CD4-positive, CD25-positive, alpha-beta regulatory T cell (primary cell): Measurements from ENCODE around the gene MKKS. TPM values are rescaled to one million over a fixed set of nuclear protein-coding genes. Genes with fewer than 3 reads are reported as not detected.

Source experiments
- ATAC-seq, 2 donors: fragments of 150-1000 bp; cut with Tn5 transposase; one replicate each; pipeline ENCODE4 v1.10.0; 2021; ENCODE audit warnings: low read depth in 2 of 2, moderate number of reproducible peaks in 2 of 2, moderate library complexity in 1 of 2
- DNase-seq, 3 donors: peaks; one replicate each; pipeline versions ENCODE4 v3.0.0 to v3.0.0-alpha.2; 2012 to 2022; ENCODE audit warnings: mixed read lengths in 1 of 3
- H3K27ac ChIP-seq: one replicate; pipeline ENCODE4 v1.7.0; 2013; ENCODE audit warnings: mild to moderate bottlenecking, low read length; ENCODE audit not compliant: insufficient read depth, poor library complexity, severe bottlenecking
- H3K27me3 ChIP-seq: one replicate; pipeline ENCODE4 v1.7.0; 2013; ENCODE audit warnings: low read length; ENCODE audit not compliant: control insufficient read depth, insufficient read depth
- H3K36me3 ChIP-seq: one replicate; pipeline ENCODE4 v1.7.0; 2013; ENCODE audit warnings: mild to moderate bottlenecking, low read length, moderate library complexity; ENCODE audit not compliant: control insufficient read depth, insufficient read depth
- H3K4me1 ChIP-seq: 2 replicates; pipeline ENCODE4 v1.7.0; 2013; ENCODE audit warnings: mild to moderate bottlenecking, low read length; ENCODE audit not compliant: insufficient read depth, control insufficient read depth, poor library complexity, severe bottlenecking
- H3K4me3 ChIP-seq: one replicate; pipeline ENCODE4 v1.7.0; 2013; ENCODE audit warnings: low read depth, mild to moderate bottlenecking, low read length, moderate library complexity
- H3K9me3 ChIP-seq, 2 experiments: 1 replicate in 1 of 2; 2 replicates in 1 of 2; pipeline ENCODE4 v1.7.0; 2013; ENCODE audit warnings: low read length in 2 of 2, mild to moderate bottlenecking in 1 of 2, moderate library complexity in 1 of 2; ENCODE audit not compliant: control insufficient read depth in 2 of 2
- H3K27ac Mint-ChIP-seq, 3 donors: one replicate each; pipeline ENCODE4 v1.8.0; 2020 to 2022; ENCODE audit warnings: mild to moderate bottlenecking in 3 of 3, mixed read lengths in 3 of 3, moderate library complexity in 2 of 3
- H3K27me3 Mint-ChIP-seq: one replicate; pipeline ENCODE4 v1.8.0; 2022; ENCODE audit warnings: mild to moderate bottlenecking, mixed read lengths
- H3K36me3 Mint-ChIP-seq: one replicate; pipeline ENCODE4 v1.8.0; 2020; ENCODE audit warnings: mixed read lengths
- H3K4me1 Mint-ChIP-seq, 4 donors: one replicate each; pipeline ENCODE4 v1.8.0; 2020 to 2022; ENCODE audit warnings: mixed read lengths in 4 of 4, mild to moderate bottlenecking in 1 of 4
- H3K4me3 Mint-ChIP-seq, 4 donors: one replicate each; pipeline ENCODE4 v1.8.0; 2020 to 2022; ENCODE audit warnings: mild to moderate bottlenecking in 4 of 4, mixed read lengths in 4 of 4, moderate library complexity in 3 of 4
- H3K9me3 Mint-ChIP-seq, 7 donors: one replicate each; pipeline ENCODE4 v1.8.0; 2020 to 2022; ENCODE audit warnings: mixed read lengths in 7 of 7, mild to moderate bottlenecking in 3 of 7, moderate library complexity in 2 of 7
- polyA plus RNA-seq, 4 donors: library from polyadenylated mRNA; unstranded; fragments of 300-500 nt; fragmentation: Illumina TruSeq; gene quantifications; one replicate each; pipeline ENCODE4 v1.2.3, GENCODE V29; 2021
- total RNA-seq: library from RNA; stranded (reverse); gene quantifications from one replicate; pipeline ENCODE4 v1.2.3, GENCODE V29; 2022

The MKKS gene
- total and polyA plus RNA-seq, 5 donors from 2014 or later: 5.0 to 37.2 (median 31.1) TPM

DNA sequence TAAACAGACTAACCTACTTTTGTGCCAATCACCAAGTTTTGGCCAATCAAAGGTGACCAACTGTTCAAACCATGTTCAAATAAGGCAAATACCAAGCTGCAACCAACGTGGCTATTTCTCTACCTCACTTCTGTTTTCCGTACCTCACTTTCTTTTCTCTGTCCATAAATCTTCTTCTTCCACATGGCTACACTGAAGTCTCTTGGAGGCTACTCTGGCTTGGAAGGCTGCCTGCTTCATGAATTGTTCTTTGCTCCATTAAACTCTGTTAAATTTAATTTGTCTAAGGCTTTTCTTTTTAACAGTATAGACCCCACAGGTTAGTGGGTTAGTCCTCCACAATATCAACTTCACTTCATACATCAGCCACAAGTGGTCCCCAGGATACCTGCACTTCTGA, 58.8 kb downstream of the MKKS start:
- DNase-seq: no peak
- Mint-ChIP-seq H3K36me3 (no peaks in the 10 kb centered on the region), H3K4me1 (peaks cover 0 to 4% (median 0%) of the 10 kb centered on the region in 4 donors), H3K27ac (no peak overlapping the region), H3K27me3 (peaks cover 10% of the 10 kb centered on the region), H3K9me3 (peaks cover 0 to 10% (median 3%) of the 10 kb centered on the region in 7 donors), H3K4me3 (no peak overlapping the region)
- Histone ChIP-seq H3K27ac (no peak overlapping the region), H3K36me3 (no peaks in the 10 kb centered on the region), H3K4me1 (no peaks in the 10 kb centered on the region), H3K27me3 (peaks cover 2% of the 10 kb centered on the region), H3K9me3 (no peaks in the 10 kb centered on the region), H3K4me3 (no peak overlapping the region)
- no peak for ATAC-seq

DNA sequence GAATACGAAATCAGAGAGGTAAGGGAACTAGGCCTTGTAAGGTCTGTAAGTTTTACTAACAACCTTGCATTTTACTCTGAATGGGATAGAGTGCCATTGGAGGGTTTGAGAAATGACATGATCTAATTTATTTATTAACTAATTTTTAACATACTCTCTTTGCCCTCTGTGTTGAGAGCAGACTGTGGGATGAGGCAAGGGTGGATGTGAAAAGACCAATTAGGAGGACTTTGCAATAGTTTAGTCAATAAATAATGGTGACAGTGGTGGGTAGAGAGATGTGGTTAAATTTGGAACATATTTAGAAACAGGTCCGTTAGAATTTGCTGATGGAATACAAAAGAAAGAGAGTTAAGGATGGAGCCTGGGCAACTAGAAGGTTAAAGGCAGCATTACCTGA, 60.0 kb downstream of the MKKS start:
- peaks cover 0 to 10% (median 3%) of the 10 kb centered on the region in 7 donors for H3K9me3 Mint-ChIP-seq
- no peak overlapping the region for H3K4me3 Mint-ChIP-seq
- H3K4me1 Mint-ChIP-seq: peaks cover 0 to 4% (median 0%) of the 10 kb centered on the region in 4 donors
- H3K9me3 ChIP-seq: no peaks in the 10 kb centered on the region
- no peak overlapping the region for H3K27ac Mint-ChIP-seq
- DNase-seq (no peak), ATAC-seq (no peak)
- no peak overlapping the region for H3K27ac ChIP-seq
- no peaks in the 10 kb centered on the region for H3K36me3 ChIP-seq
- peaks cover 14% of the 10 kb centered on the region for H3K27me3 Mint-ChIP-seq
- H3K4me3 ChIP-seq: no peak overlapping the region
- no peaks in the 10 kb centered on the region for H3K36me3 Mint-ChIP-seq
- no peaks in the 10 kb centered on the region for H3K4me1 ChIP-seq
- H3K27me3 ChIP-seq: peaks cover 2% of the 10 kb centered on the region

DNA sequence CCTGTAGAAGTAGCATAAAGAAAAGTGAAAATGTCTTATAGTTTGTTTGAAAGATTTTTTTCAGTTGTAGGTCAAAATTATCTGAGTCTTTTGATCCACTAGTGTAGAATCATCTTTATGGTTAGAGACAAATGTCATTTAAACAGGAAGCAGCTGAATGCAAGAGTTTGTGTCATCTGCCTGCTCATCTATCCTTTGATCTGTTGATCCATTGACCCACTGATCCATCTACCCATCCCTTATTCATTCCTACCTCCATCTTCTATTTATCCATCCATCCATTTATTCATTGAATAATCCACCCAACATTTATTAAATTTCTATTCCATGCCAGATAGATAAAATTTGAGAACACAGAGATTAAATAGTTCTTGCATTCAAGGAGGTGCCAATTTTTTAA, 62.6 kb downstream of the MKKS start:
- ATAC-seq (no peak), DNase-seq (no peak)
- Histone ChIP-seq H3K9me3 (no peaks in the 10 kb centered on the region), H3K4me1 (no peaks in the 10 kb centered on the region), H3K36me3 (no peaks in the 10 kb centered on the region), H3K4me3 (no peak overlapping the region), H3K27ac (no peak overlapping the region), H3K27me3 (peaks cover 2% of the 10 kb centered on the region)
- Mint-ChIP-seq H3K27me3 (peaks cover 22% of the 10 kb centered on the region), H3K4me1 (peaks cover 0 to 4% (median 0%) of the 10 kb centered on the region in 4 donors), H3K9me3 (peaks cover 0 to 7% (median 3%) of the 10 kb centered on the region in 7 donors), H3K27ac (no peak overlapping the region), H3K36me3 (no peaks in the 10 kb centered on the region), H3K4me3 (no peak overlapping the region)

DNA sequence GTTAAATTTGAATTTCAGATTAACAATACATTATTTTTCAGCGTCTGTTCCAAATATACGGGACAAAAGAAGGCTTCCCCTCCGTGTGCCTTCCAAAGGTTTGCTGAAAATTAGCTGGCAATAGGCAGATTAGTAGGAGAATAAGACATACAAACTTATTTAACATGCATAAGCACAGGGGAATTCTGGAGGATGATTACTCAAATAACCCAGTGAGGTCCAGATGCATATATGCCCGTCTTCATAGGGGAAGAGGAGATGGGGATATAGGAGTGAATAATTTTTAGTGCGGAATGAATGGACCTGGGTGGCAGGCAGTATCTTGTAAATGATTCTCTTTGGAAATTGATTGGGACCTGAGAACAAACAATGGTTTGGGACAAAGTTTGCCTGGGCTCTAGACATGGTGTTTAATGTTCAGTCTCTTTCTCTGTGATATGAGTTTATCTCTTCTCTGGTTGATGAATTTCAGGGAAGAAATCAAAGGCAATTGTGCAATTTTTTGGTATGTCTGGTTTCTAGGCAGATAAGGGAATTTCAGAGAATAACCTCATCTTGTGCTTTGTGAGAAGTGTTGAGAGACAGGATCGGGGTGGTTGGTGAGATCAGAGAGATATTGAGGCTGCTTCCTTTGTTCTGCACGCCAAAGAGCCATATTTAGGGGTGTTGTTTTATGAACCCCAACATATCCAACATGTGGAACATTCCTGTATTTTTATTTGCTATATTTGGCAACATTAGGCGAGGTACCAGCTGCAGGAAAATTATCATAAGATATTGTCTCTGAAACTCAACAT, 63.7 kb downstream of the MKKS start:
- Histone ChIP-seq H3K4me3 (no peak overlapping the region), H3K27me3 (peaks cover 2% of the 10 kb centered on the region), H3K27ac (no peak overlapping the region), H3K4me1 (no peaks in the 10 kb centered on the region), H3K9me3 (no peaks in the 10 kb centered on the region), H3K36me3 (no peaks in the 10 kb centered on the region)
- Mint-ChIP-seq H3K27me3 (peaks cover 16% of the 10 kb centered on the region), H3K4me1 (peaks cover 0 to 4% (median 0%) of the 10 kb centered on the region in 4 donors), H3K36me3 (no peaks in the 10 kb centered on the region), H3K27ac (no peak overlapping the region), H3K9me3 (peaks cover 0 to 4% (median 2%) of the 10 kb centered on the region in 7 donors), H3K4me3 (no peak overlapping the region)
- no peak for ATAC-seq
- no peak for DNase-seq

DNA sequence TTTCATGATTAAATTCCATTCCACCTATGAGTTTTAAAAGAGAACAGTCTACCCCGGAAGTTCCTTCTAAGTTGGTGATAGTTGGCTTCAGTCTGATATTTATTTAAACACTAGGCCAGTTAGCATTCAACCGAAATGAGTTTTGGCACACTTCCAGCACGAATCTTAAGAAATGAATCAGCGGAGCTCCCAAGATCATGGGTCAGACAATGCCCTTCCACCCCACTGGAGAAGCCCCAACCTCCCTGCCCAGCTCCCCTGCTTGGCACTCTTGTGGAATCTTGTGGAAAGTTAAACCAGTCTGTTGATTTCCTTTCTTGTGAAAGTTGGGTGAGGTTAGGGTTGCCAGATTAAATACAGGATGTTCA, 64.3 kb downstream of the MKKS start:
- no peak overlapping the region for H3K27ac Mint-ChIP-seq
- peaks cover 0 to 4% (median 2%) of the 10 kb centered on the region in 7 donors for H3K9me3 Mint-ChIP-seq
- no peak overlapping the region for H3K4me3 ChIP-seq
- peaks cover 0 to 4% (median 0%) of the 10 kb centered on the region in 4 donors for H3K4me1 Mint-ChIP-seq
- no peaks in the 10 kb centered on the region for H3K36me3 ChIP-seq
- H3K27me3 ChIP-seq: peaks cover 2% of the 10 kb centered on the region
- no peak for ATAC-seq
- H3K27ac ChIP-seq: no peak overlapping the region
- H3K4me3 Mint-ChIP-seq: no peak overlapping the region
- no peaks in the 10 kb centered on the region for H3K36me3 Mint-ChIP-seq
- peaks cover 16% of the 10 kb centered on the region for H3K27me3 Mint-ChIP-seq
- no peak for DNase-seq
- no peaks in the 10 kb centered on the region for H3K4me1 ChIP-seq
- no peaks in the 10 kb centered on the region for H3K9me3 ChIP-seq

DNA sequence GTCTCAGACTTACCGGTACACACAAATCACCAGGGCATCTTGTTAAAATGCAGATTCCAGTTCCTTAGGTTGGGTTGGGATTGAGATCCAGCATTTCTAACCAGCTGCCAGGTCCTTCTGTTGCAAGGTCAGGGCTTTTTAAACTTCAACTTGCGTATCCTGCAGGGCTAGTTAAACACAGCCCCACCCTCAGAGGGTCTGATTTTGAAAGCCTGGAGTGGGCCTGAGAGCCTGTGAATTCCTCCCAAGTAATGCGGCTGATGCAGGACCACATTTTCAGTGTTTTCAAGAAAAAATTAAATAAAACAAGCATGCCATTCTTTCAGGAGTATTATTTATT, 65.3 kb downstream of the MKKS start:
- no peak for ATAC-seq
- H3K27ac ChIP-seq: no peak overlapping the region
- peaks cover 2% of the 10 kb centered on the region for H3K27me3 ChIP-seq
- H3K36me3 ChIP-seq: no peaks in the 10 kb centered on the region
- Mint-ChIP-seq H3K27ac (no peak overlapping the region), H3K9me3 (peaks cover 0 to 3% (median 0%) of the 10 kb centered on the region in 7 donors), H3K27me3 (peaks cover 16% of the 10 kb centered on the region), H3K4me3 (no peak overlapping the region), H3K4me1 (peaks cover 0 to 4% (median 0%) of the 10 kb centered on the region in 4 donors), H3K36me3 (no peaks in the 10 kb centered on the region)
- H3K9me3 ChIP-seq: no peaks in the 10 kb centered on the region
- H3K4me1 ChIP-seq: no peaks in the 10 kb centered on the region
- no peak for DNase-seq
- H3K4me3 ChIP-seq: no peak overlapping the region

DNA sequence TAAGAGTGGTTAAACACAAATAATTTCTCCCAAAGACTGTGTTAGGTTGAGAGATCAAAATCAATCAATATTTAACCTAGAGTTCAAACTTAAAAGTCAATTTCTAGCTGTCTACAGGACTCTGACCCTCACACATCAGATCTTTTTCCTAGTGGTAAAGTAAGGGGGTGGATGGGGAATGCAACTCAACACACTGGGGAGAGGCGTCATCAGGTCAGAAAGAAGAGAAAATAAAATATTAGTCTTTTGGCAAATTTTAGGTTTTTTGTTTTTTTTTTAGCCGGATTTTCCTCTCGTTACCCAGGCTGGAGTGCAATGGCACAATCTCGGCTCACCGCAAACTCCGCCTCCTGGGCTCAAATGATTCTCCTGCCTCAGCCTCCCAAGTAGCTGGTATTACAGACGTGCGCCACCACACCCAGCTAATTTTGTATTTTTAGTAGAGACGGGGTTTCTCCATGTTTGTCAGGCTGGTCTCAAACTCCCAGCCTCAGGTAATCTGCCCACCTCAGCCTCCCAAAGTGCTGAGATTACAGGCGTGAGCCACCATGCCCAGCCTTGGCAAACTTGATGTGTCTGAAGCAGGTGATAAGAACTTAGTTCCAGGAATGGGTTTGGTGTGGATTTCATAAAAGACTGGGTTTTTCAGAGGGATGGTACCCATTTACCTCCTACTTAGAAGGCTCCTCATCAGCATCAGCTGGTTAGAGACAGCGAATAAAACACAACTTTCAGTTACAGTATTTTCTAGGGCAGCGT, 65.9 kb downstream of the MKKS start:
- no peak for DNase-seq
- no peak for ATAC-seq
- H3K4me3 Mint-ChIP-seq: no peak overlapping the region

DNA sequence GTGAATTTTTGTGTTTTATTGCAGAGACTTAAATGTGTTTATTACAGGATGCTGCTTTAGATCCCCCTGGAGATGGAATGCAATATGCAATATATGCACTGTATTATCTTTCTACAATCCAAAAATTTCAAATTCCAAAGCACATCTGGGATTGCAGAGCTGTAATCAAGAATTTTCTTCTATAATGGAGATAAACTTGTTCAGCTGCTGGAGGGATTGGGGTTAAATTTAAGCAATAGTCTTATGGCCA, 66.4 kb downstream of the MKKS start:
- H3K27ac ChIP-seq: no peak overlapping the region
- Mint-ChIP-seq H3K4me3 (no peak overlapping the region), H3K27ac (no peak overlapping the region), H3K27me3 (peaks cover 11% of the 10 kb centered on the region), H3K4me1 (peaks cover 0 to 4% (median 0%) of the 10 kb centered on the region in 4 donors), H3K36me3 (no peaks in the 10 kb centered on the region), H3K9me3 (peaks cover 0 to 3% (median 0%) of the 10 kb centered on the region in 7 donors)
- H3K4me1 ChIP-seq: no peaks in the 10 kb centered on the region
- H3K9me3 ChIP-seq: no peaks in the 10 kb centered on the region
- ATAC-seq: no peak
- no peak overlapping the region for H3K4me3 ChIP-seq
- H3K36me3 ChIP-seq: no peaks in the 10 kb centered on the region
- no peak for DNase-seq
- peaks cover 2% of the 10 kb centered on the region for H3K27me3 ChIP-seq

More for the DNA sequence above, 65.9 kb downstream of the MKKS start:
- no peak overlapping the region for H3K4me3 ChIP-seq
- H3K9me3 ChIP-seq: no peaks in the 10 kb centered on the region
- peaks cover 2% of the 10 kb centered on the region for H3K27me3 ChIP-seq
- no peaks in the 10 kb centered on the region for H3K4me1 ChIP-seq
- no peak overlapping the region for H3K27ac Mint-ChIP-seq
- H3K27me3 Mint-ChIP-seq: peaks cover 11% of the 10 kb centered on the region
- no peaks in the 10 kb centered on the region for H3K36me3 Mint-ChIP-seq
- peaks cover 0 to 3% (median 0%) of the 10 kb centered on the region in 7 donors for H3K9me3 Mint-ChIP-seq
- no peak overlapping the region for H3K27ac ChIP-seq
- H3K36me3 ChIP-seq: no peaks in the 10 kb centered on the region
- H3K4me1 Mint-ChIP-seq: peaks cover 0 to 4% (median 0%) of the 10 kb centered on the region in 4 donors
